Measurements from ENCODE around the gene MAL.

MAL gene

DNA sequence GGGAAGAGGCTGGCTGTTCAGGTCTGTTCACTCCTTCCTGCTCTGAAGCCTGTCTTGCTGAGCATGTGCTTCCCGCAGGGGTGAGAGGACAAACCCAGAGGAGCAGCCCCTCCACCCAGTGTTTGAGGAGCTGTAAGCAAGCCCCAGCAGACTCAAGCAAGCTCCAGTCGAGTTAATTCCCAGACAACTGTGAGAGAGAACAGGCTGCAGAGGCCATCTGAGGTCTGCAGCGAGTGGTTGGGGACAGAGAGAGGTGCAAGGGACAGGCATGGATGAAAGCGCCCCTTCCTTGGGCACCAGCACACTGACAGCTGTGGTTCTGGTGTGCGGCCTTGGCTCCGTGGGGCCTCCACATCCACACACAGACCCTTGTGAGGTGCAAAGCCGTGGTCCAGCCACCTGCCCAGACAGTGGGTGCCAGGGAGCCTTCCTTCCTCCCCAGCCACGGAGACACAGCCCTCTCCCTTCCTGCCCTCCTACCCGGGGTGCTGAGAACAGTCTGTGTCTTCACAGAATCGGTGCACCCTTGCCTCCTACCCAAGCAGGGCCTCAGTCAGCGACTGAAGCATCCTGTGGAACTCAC, 36.2 kb downstream of the MAL start:
- no peak for DNase-seq (ENCODE audit: low read depth in 2 of 2)

DNA sequence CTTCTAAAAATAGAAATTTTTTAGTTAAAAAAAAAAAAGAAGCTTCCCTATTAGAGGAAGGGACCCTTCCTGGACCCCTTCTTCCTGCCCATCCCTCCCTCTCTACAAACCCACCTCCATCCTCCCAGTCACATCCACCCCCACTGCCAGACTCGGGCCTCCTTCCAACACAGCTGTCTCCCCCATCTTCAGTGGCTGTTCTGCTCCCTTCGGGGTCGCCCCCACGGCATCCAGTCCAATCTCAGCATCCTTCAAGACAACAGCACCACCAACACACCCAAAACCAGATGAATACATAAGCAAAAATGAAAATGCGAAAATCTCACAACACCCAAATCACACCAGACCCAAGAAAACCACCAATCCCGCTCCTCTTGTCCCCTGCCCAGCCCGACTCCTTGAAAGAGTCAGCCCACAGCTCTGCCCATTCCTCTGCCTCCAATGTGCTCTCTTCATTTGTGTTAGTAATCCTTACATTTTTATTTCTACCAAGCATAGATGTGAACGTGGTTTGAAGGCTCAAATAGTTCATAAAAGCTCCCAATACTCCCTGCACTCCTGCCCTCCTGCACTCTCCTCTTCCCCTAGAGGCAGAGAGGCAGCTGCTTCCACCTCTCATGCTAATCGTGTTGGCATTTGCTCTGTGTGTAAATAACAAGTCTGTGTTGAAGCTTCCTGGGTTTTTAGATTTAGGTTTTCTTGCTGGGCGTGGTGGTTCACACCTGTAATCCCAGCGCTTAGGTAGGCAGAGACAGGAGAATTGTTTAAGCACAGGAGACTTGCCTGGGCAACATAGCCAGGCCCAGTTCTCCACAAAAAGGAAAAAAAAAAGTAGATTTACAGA, 37.0 kb downstream of the MAL start:
- no peak for DNase-seq (ENCODE audit: low read depth in 2 of 2)

DNA sequence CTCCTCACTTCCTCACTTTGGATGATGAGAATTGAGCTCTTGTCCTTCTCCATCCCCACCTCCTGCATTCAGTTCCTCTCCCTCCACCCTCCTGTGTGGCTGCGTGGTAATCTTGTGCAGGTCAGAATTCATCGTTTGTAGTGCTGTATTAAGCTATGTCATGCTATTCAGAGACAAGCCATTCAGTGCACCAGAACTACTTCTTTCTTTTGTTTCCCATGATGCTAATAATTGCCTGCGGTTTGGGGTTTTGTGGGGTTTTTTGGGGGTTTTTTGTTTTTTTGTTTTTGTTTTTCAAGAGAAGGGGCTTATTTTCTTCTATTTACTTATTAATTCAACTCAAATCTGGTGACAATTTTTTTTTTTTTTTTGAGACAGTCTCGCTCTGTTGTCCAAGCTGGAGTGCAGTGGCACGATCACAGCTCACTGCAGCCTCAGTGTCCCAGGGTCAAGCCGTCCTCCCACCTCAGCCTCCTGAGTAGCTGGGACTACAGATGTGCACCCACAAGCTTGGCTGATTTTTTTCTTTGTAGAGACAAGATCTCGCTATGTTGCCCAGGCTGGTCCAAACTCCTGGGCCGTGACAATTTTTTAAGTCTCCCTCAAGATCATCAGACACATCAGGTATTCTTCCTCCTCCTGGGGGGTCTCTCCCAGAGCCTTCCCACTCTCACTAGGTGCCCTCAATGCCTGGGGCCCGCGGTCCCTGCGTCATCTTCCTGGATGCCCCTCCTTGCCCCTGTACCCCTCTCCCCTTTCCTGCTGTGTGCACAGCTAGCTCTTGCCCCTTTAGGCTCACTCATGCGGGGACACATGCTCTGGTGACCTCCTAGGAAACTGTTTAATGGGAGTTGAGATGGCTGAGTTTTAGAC, 37.8 kb downstream of the MAL start:
- DNase-seq (ENCODE audit: low read depth in 2 of 2): no peak

DNA sequence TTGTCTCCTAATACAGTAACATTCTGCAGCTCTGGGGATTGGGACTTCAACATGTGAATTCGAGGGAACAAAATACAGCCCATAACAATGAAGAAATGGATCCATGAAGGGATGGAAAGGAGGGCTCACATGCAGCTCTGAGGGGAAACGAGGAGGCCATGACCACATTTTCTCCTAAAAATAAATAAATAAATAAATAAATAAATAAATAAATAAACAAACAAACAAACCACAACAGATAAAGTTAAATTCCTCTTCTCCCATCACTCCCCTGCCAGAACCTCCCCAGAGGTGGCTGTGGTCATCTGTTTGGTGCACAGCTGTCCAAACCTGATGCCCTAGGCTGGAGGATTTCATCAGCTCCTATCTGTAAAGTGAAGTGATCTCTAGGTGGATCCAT, 42.7 kb downstream of the MAL start:
- no peak for DNase-seq (ENCODE audit: low read depth in 2 of 2)

DNA sequence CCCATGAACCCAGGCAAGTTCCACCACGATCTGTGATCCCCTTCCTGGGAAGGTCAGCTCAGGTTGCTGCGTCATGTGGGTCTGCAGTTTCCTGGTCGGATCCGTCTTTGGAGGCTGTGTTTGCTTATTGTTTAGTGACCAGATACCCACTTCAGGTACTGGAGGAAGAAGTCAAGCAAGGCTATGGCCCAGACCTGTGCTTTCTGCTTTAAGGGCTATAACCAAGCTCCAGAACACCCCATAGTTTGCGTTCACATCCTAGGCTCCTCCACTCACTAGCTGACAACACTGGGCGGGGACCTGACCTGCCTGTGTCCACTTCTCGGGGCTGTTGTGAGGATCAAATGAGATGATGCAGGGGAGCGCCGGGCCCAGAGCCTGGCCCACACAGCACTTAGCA, 44.0 kb downstream of the MAL start:
- no peak for DNase-seq (ENCODE audit: low read depth in 2 of 2)

DNA sequence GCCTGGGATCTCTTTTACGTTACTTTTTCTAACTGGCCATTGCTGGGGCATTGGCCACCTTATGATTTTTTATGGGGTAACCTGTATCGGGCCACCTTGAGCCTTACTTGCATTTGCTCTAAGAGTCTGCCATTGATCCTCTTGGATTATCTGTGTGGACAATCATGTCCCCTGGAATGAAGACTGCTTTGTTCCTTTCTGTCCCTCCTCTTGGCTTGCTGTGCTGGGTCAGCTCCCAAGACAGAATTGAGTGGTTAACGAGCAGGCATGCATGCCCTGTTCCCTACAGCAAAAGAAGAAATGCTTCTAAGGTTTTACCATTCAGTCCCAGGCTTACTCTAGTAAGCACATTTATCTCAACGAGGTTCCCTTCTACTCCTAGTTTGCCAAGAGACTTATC, 46.3 kb downstream of the MAL start:
- DNase-seq (ENCODE audit: low read depth in 2 of 2): no peak

DNA sequence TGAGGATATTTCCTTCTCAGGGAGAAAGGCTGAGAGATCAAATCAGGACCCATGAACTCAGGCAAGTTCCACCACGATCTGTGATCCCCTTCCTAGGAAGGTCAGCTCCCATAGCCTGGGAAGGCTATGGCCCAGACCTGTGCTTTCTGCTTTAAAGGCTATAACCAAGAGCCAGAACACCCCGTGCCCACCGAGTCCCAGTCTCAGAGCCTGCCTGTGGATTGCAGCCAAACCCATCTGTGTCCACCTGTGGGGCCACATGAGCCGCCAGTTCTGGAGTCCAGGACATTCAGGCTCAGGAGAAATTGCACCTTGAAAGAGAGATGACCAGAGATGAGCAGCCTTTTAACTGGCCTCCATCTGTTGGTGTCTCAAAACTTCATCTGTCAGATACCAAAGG, 46.9 kb downstream of the MAL start:
- no peak for DNase-seq (ENCODE audit: low read depth in 2 of 2)

DNA sequence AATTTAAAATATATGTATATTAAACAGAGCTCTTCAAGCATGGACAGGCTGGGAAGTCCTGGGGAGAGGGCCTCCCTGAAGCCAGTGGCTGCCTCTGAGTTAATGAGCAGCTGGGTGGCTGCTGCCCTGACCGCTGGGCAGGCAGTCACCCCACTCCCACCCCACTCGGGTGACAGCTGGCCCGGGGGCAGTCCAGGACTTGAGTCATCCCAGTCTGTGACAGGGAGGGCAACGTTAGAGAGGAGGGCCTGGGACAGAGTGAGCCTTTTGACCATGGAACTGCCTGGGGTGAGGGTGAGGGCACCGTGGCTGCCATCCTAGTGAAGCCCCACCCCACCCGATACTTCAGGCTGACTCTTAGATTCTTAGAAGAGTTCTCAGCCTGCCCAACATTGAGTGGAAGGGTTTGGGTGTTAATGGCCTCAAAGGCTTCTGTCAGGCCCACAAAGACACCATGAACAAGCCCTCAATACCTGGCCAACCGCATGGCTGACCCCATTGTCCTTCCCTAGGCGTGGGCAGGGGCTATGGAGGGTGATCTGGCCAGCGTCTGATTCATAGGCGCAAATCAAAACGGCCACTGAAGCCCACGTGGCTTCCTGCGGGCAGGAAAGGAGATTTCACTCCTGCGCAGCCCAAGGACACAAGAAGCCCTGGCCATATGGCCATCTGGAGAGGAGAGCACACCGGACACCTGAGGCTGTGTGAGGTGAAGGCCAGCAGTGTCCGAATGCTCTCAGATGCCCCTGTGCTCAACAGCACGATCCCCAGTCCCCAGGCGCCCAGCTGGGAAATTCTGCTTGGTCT, 48.6 kb downstream of the MAL start:
- DNase-seq (ENCODE audit: low read depth in 2 of 2): no peak

DNA sequence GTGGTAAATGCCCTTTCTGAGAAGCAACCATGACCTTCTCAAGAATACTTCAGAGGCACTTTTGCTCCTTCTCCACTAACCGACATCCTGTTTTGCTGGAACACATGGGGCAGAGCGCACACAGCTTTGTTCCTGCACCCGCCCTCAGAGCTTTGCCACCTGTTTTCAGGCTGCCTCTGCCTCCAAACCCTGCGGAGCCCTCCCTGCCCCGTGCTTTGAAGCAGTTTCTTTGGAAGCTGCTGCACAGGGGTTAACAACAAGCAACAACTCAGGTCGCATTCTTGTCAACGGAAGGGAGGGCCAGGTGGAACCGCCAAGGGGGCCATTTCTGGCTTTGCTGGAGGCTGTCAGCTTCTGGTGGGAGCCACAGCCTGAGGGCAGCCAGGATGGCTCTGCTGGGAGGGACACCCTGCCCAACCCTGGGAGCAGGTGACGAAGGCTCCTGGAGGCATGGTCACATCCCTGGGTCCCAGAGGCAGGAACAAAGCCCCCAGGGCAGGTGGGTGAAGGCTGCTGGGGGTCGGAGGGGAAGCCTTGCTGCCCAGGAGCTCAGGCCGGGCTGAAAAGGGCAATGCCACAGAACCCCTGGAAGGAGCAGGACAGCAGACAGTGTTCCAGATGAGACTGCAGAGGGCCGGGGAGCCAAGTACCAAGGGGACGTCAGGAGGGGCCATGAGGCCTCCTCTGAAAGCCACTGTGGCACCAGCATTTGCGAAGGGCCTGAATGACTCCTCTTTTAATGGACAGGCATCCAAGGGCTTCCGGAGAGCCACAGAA, 49.3 kb downstream of the MAL start:
- DNase-seq (ENCODE audit: low read depth in 2 of 2): peak; percentile 49 to 59

DNA sequence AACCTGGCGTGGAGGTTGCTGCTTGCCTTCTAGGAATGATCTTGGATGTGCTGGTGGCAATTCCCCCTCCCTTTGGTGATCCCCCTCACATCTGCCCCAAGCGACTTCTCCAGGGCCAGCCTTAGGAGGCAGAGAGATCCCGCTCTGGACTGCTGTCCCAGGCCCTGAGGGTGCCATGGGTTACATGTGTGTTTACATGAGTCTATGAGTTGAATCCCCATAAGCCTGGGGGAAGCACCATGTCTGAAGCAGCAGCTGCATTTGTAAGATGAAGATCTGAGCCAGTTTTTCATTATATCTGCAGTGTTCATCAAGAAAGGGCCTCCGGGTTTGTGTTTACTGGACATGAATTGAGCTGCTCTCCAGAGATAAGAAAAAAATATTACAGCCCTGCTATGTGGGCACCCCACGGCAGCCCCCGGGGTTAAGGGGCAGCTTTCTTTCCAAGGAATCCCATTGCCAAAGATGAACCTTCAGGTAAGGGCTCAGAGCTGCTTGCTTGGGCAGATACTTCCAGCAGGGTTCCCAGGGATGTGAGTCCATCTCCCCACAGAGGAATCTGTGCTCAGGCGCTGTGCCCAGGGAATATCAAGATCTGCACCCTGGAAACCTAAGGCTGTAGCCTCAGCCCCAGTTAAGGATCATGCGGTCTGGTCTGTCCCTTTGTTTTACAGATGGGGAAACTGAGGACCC, 50.1 kb downstream of the MAL start:
- DNase-seq (ENCODE audit: low read depth in 2 of 2): no peak

DNA sequence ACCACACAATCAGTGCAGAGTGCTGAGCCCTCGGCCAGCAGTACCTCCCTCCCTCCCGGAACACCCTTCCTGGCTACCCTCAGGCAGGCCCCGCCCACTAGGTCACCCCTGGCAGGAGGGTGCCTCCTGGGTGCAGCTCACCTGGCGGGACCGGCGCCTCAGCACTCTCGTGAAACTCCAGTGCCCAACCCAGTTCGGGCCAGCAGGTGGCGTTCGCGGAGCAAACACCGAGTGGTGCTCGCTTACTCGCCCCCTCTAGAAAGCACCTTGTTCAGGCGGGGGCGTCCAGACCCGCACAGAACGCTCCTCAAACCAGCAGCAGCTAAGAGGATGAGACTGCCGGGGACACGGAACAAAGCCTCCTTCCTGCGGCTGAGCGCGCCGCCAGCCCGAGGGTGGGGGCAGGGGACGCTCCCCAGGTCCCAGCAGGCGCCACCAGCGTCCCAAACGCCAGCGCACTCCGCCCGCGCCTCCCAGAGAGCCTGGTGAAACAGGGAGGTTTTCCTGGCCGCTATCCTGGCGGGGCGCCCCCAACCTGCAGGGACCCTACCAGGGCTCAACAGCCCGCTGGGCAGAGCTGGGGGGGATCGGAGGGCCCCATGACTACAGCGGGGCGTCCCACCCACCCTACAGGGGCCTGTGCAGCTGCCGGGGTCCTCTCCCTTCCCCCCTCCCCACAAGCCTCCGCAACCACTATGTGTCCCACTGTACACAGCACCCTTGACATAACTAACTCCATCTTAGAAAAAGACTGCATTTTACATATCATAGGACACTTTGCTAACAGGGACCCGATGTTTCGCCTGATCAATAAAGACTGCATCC, 51.4 kb downstream of the MAL start:
- DNase-seq (ENCODE audit: low read depth in 2 of 2): peak; percentile 81 to 83

DNA sequence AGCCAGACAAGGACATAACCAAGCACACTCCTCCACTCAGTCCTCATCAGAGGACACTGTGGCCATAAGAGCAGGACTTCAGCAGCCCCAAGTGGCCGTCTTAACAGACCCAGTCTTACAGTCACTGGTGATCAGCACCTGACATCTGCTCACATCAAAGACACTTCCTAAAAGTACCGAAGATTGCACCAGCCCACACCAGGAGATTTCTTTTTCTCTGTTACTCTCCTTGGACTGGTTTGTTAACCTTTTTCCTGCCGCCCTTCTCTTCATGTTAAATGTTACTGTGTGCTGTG, 52.0 kb downstream of the MAL start:
- no peak for DNase-seq (ENCODE audit: low read depth in 2 of 2)

DNA sequence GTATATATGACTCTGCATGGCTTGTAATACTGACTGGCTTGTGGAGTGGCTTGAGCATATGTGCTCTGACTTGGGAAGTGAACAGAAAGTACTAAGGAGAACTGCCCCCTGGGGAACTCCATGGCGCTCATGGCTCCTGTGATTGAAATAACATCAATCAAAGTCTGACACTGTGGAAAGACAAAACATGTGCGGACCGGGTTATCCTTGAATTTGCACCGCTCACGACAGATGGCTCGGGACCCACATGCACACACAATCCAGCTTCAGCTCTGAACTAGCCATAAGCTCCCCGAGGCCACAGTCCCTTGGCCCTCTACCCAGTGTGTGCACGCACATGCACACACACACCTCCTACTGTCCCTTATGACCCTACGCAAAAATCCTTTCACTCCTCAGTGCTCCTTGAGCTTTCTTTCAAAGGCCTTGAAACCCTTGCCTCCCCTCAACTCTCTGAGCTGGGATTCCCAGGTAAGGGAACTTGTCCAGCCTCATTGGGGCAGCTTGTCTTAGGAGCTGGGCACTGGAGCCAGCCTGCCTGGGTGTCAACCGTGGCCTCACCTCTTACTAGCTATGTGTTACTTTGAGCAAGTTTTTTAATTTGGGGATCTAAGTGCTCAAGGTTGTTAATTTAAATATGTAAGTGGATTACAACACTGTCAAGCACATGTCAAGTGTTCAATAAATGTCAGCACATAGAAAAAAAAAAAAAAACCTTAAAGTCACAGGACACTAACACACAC, 52.5 kb downstream of the MAL start:
- DNase-seq (ENCODE audit: low read depth in 2 of 2): no peak

DNA sequence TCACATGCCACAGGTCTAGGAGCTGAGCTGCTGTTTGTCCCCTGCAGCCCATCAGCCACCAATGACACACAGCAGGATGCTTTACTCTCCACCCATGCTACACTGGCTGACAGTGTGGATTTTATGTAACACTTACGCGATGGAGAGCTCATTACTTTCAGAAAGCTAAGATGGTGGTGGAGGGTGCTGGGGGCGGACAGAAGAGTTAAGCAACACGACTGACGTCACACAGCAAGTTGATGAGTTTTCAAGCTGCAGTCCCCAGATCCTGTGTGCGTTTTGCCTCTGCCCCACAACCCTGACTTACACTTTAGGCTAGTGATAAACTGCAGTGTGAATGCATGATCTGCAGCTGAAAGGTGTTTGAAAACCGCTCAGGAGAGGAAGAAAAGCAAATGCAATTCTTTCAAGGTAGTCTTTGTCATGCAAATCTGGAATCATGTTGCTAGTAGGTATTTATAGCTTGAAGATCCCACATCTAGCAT, 53.7 kb downstream of the MAL start:
- no peak for DNase-seq (ENCODE audit: low read depth in 2 of 2)

DNA sequence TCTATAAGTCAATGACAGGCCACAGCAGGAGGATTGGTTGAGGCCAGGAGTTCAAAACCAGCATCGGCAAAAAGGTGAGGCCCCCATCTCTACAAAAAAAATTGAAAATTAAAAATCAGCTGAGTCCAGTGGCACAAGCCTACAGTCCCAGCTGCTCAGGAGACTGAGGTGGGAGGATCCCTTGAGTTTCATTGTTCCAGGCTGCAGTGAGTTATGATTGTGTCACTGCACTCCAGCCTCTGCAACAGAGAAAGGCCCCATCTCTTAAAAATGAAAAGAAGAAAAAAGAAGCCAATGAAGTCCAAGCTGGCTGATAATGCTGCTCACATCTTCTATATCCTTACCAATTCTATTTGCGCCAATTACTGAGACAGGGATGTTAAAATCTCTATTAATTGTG, 57.0 kb downstream of the MAL start:
- no peak for DNase-seq (ENCODE audit: low read depth in 2 of 2)

DNA sequence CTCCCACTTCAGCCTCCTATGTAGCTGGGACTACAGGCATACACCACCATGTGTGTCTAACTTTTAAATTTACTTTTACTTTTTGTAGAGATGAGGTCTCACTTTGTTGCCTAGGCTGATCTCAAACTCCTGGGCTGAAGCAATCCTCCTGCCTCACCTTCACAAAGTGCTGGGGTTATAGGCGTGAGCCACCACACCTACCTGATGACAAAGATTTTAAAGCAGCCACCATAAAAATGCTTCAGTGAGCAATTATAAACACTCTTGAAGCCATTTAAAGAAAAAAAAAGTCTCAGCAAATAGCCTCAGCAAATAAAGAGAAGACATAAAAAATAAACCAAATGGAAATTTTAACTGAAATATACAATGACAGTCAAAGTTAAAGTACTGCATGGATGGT, 60.5 kb downstream of the MAL start:
- no peak for DNase-seq (ENCODE audit: low read depth in 2 of 2)

DNA sequence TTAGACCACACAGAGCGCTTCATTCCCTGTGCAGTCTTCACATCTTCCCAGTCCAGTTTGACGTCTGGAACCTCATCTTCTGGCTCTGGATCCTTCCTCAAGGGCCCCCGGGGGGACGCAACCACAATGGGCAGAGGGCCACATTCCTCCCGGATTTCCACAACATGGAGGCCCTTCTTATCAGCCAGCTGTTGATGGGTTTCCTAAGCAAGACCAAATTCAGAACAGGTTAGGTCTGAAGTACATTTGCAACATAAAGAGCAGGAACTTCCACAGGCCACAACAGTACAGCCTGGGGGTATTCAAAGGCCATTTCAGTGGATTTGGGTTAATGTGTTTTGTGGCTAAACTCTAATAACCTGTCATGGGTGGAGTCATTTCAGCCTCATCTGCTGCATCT, 61.9 kb downstream of the MAL start:
- no peak for DNase-seq (ENCODE audit: low read depth in 2 of 2)

DNA sequence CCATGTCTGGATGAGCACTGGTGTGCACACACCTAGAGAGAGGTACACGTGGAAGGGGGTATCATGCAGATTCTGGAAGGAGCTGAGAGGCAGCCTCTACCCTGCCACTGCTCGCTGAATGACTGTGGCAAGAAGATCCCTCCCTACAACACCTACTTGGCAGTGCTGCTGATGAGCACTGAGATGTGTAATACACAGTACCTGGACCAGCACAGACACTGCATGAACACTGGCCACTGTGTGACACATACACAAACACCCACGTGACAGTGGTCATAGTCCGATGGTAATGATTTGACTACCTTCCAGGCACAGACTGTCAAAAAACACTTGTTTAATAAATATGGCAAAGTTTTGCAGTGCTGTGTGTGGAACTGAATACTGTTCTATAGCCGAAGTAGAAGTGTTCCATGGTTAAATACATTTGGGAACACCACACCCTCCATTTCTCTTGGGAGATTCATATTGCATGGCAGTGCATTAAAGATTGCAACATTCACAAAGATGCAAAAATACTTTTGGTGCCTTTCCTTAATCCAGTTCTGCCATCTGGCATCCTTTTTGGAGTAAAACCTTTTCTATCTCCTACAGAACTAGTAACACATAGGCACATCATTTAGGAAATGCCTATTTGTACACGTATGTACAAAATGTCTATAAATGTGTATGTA, 66.5 kb downstream of the MAL start:
- DNase-seq (ENCODE audit: low read depth in 2 of 2): no peak
